Activated CD8-positive, alpha-beta memory T cell treated with anti-CD3 and anti-CD28 coated beads for 36 hours (primary cell): Measurements from ENCODE around the gene TIMP2. TPM values are rescaled to one million over a fixed set of nuclear protein-coding genes. Genes with fewer than 3 reads are reported as not detected.
"Not testable (repeated sequence)": the region's sequence is repeated elsewhere in the genome, so short reads cannot be mapped to it uniquely, and the experiment has no call there.

Source experiments
- CTCF ChIA-PET: fragments of 350-600 bp; sonication (Branson Sonifier 250); formaldehyde crosslinking; loops from one replicate; lab custom pipeline; 2021; ENCODE audit warnings: antibody characterized with exemption; lab: Charles Lee
- POLR2A ChIA-PET: fragments of 350-600 bp; sonication (Branson Sonifier 250); formaldehyde crosslinking; loops from one replicate; lab custom pipeline; 2021; ENCODE audit warnings: antibody characterized with exemption; lab: Charles Lee
- total RNA-seq, 2 experiments: library from RNA; stranded (reverse); gene quantifications; one replicate each; pipeline ENCODE4 v1.2.3, GENCODE V29; 2021

TIMP2 gene
- total RNA-seq, 2 experiments from 2014 or later, result 0.42 to 0.55 TPM

GRCh38 chr17:78959803-78960202 lies 34.6 kb upstream of the TIMP2 start:
- ChIA-PET CTCF (interaction anchor here (1.7 kb wide), 1 partner anchor 94 kb away, joined by 7 read pairs; no protein-coding TSS in a partner anchor), POLR2A (no interaction called here)

- CTCF ChIA-PET, result interaction anchor here (0.8 kb wide), 1 partner anchor 398 kb away, joined by 3 read pairs; no protein-coding TSS in a partner anchor
- POLR2A ChIA-PET, result no interaction called here
Measured at GRCh38 chr17:78958641-78959127, 33.5 kb upstream of the TIMP2 start.

GRCh38 chr17:78957128-78957527 lies 31.9 kb upstream of the TIMP2 start:
- ChIA-PET POLR2A (no interaction called here), CTCF (no interaction called here)

GRCh38 chr17:78956254-78956653 lies 31.1 kb upstream of the TIMP2 start:
- POLR2A ChIA-PET, result no interaction called here
- CTCF ChIA-PET, result no interaction called here

GRCh38 chr17:78954684-78955083 lies 29.5 kb upstream of the TIMP2 start:
- CTCF ChIA-PET, result interaction anchor here (0.8 kb wide), 1 partner anchor 44 kb away, joined by 3 read pairs; no protein-coding TSS in a partner anchor
- POLR2A ChIA-PET, result no interaction called here

- CTCF ChIA-PET, result interaction anchor here (0.7 to 1.0 kb wide), 3 partner anchors 17 to 89 kb away, joined by 3 to 4 read pairs (median 3); no protein-coding TSS in a partner anchor
- POLR2A ChIA-PET, result no interaction called here
Measured at GRCh38 chr17:78953356-78954350, 28.5 kb upstream of the TIMP2 start.

- POLR2A ChIA-PET, result no interaction called here
- CTCF ChIA-PET, result interaction anchor here (1.0 kb wide), 1 partner anchor 18 kb away, joined by 4 read pairs; no protein-coding TSS in a partner anchor
Measured at GRCh38 chr17:78952706-78953105, 27.5 kb upstream of the TIMP2 start.

- CTCF ChIA-PET, result no interaction called here
- POLR2A ChIA-PET, result interaction anchor here (0.6 kb wide), 1 partner anchor 18 kb away, joined by 3 read pairs; no protein-coding TSS in a partner anchor
Measured at GRCh38 chr17:78951967-78952551, 26.9 kb upstream of the TIMP2 start.

- ChIA-PET CTCF (no interaction called here), POLR2A (no interaction called here)
Measured at GRCh38 chr17:78950870-78951269, 25.7 kb upstream of the TIMP2 start.

- ChIA-PET POLR2A (no interaction called here), CTCF (no interaction called here)
Measured at GRCh38 chr17:78947235-78948149, 22.3 kb upstream of the TIMP2 start.

GRCh38 chr17:78946631-78947030 lies 21.4 kb upstream of the TIMP2 start:
- CTCF ChIA-PET, result no interaction called here
- POLR2A ChIA-PET, result no interaction called here

GRCh38 chr17:78946131-78946530 lies 20.9 kb upstream of the TIMP2 start:
- ChIA-PET POLR2A (no interaction called here), CTCF (no interaction called here)

GRCh38 chr17:78945455-78945854 lies 20.3 kb upstream of the TIMP2 start:
- CTCF ChIA-PET, result not testable (repeated sequence)
- POLR2A ChIA-PET, result interaction anchor here (0.6 kb wide), 1 partner anchor 36 kb away, joined by 3 read pairs; no protein-coding TSS in a partner anchor

GRCh38 chr17:78944956-78945355 lies 19.8 kb upstream of the TIMP2 start:
- CTCF ChIA-PET, result no interaction called here
- POLR2A ChIA-PET, result interaction anchor here (0.6 kb wide), 1 partner anchor 37 kb away, joined by 3 read pairs; no protein-coding TSS in a partner anchor

- ChIA-PET CTCF (interaction anchor here (1.5 to 1.6 kb wide), 2 partner anchors 10 to 28 kb away, joined by 3 to 4 read pairs; no protein-coding TSS in a partner anchor), POLR2A (no interaction called here)
Measured at GRCh38 chr17:78944026-78944425, 18.8 kb upstream of the TIMP2 start.

GRCh38 chr17:78940708-78941107 lies 15.5 kb upstream of the TIMP2 start:
- CTCF ChIA-PET, result interaction anchor here (0.6 to 1.1 kb wide), 2 partner anchors 27 to 75 kb away, joined by 4 read pairs; no protein-coding TSS in a partner anchor
- POLR2A ChIA-PET, result no interaction called here

- POLR2A ChIA-PET, result no interaction called here
Measured at GRCh38 chr17:78940258-78940657, 15.1 kb upstream of the TIMP2 start.

GRCh38 chr17:78939615-78940014 lies 14.4 kb upstream of the TIMP2 start:
- POLR2A ChIA-PET, result no interaction called here
- CTCF ChIA-PET, result no interaction called here

More at GRCh38 chr17:78940258-78940657, 15.1 kb upstream of the TIMP2 start:
- CTCF ChIA-PET, result interaction anchor here (1.1 kb wide), 1 partner anchor 74 kb away, joined by 4 read pairs; no protein-coding TSS in a partner anchor
